GM12878 (cell line): Measurements from ENCODE around the gene MKNK1. TPM values are rescaled to one million over a fixed set of nuclear protein-coding genes. Genes with fewer than 3 reads are reported as not detected.

ENCODE experiments used
- ATAC-seq: fragments of 200-7000 bp; cut with Tn5 transposase; 3 replicates; pipeline ENCODE4 v1.9.1; 2020; ENCODE audit warnings: mild to moderate bottlenecking, moderate library complexity
- BruUV-seq: library from RNA; stranded (reverse); fragments of 400-500 nt; replicated peaks from 2 replicates; lab custom pipeline; 2021; lab: Mats Ljungman, UMichigan
- CTCF ChIA-PET: fragments of 300-600 bp; sonication (Branson Sonifier 250); formaldehyde crosslinking; extraction: SDS; loops from one replicate; lab custom pipeline; 2021; ENCODE audit warnings: inconsistent platforms; lab: Yijun Ruan, JAX
- POLR2A ChIA-PET: fragments of 350-600 bp; formaldehyde crosslinking; extraction: SDS; loops from one replicate; lab custom pipeline; 2021; ENCODE audit warnings: inconsistent platforms; lab: Charles Lee
- RAD21 ChIA-PET: fragments of 300-600 bp; sonication (Branson Sonifier 250); formaldehyde crosslinking; loops from one replicate; lab custom pipeline; 2023; ENCODE audit warnings: antibody characterized with exemption; ENCODE audit not compliant: unreplicated experiment; lab: Charles Lee
- SMC1A ChIA-PET: fragments of 300-600 bp; sonication (Branson Sonifier 250); formaldehyde crosslinking; loops from one replicate; lab custom pipeline; 2023; ENCODE audit not compliant: unreplicated experiment, uncharacterized antibody; lab: Charles Lee
- DNase-seq: peaks from one replicate; pipeline ENCODE4 v3.0.0-alpha.2; 2011; ENCODE audit warnings: low read depth, low spot score
- FAIRE-seq: peaks from 3 replicates; lab custom pipeline; 2011; peaks lifted over from hg19 to GRCh38; lab: Jason Lieb, UNC
- H2AFZ ChIP-seq: 2 replicates; pipeline ENCODE4 v1.6.0; 2011; ENCODE audit warnings: low read depth, low read length, control low read depth; ENCODE audit not compliant: control insufficient read depth
- H3K27ac ChIP-seq: 2 replicates; pipeline ENCODE4 v1.5.1; 2011; ENCODE audit warnings: control low read depth; ENCODE audit not compliant: control insufficient read depth, insufficient read depth
- H3K27me3 ChIP-seq, 2 experiments: replicated peaks in 1 of 2; 2 replicates each; pipeline versions ENCODE4 v1.6.0 to v1.6.1; 2011; ENCODE audit warnings: low read length in 1 of 2; ENCODE audit not compliant: control insufficient read depth in 2 of 2, insufficient read depth in 2 of 2
- H3K36me3 ChIP-seq, 2 experiments: 2 replicates each; pipeline ENCODE4 v1.5.1; 2011; ENCODE audit warnings: low read length in 1 of 2; ENCODE audit not compliant: control insufficient read depth in 2 of 2, insufficient read depth in 2 of 2
- H3K4me1 ChIP-seq: 2 replicates; pipeline ENCODE4 v1.6.1; 2011; ENCODE audit warnings: mild to moderate bottlenecking, low read length, moderate library complexity, mixed read lengths; ENCODE audit not compliant: control insufficient read depth, insufficient read depth
- H3K4me2 ChIP-seq: 2 replicates; pipeline ENCODE4 v1.6.0; 2011; ENCODE audit warnings: control low read depth; ENCODE audit not compliant: control insufficient read depth, insufficient read depth
- H3K4me3 ChIP-seq: fragments of 200-600 bp; sonication (generic); 2 replicates; pipeline ENCODE4 v1.5.1; 2016
- H3K79me2 ChIP-seq: 2 replicates; pipeline ENCODE4 v1.6.0; 2011; ENCODE audit warnings: low read length; ENCODE audit not compliant: control insufficient read depth, insufficient read depth
- H3K9ac ChIP-seq: 2 replicates; pipeline ENCODE4 v1.8.0; 2011; ENCODE audit warnings: low read length, control low read depth, mixed read lengths; ENCODE audit not compliant: control insufficient read depth, insufficient read depth
- H3K9me3 ChIP-seq: replicated peaks from 3 replicates; pipeline ENCODE4 v1.5.1; 2011; ENCODE audit warnings: mild to moderate bottlenecking, low read length; ENCODE audit not compliant: control insufficient read depth, insufficient read depth
- H4K20me1 ChIP-seq: 2 replicates; pipeline ENCODE4 v1.6.0; 2011; ENCODE audit not compliant: control insufficient read depth, insufficient read depth
- SRF ChIP-seq, 2 experiments: IDR thresholded peaks; 2 replicates each; pipeline ENCODE4 v1.6.1; 2011; ENCODE audit warnings: low read depth in 2 of 2, low read length in 2 of 2, mild to moderate bottlenecking in 1 of 2, moderate library complexity in 1 of 2
- SUPT20H ChIP-seq: IDR thresholded peaks from 2 replicates; pipeline ENCODE4 v1.6.1; 2011; ENCODE audit warnings: low read depth, mild to moderate bottlenecking, low read length, moderate library complexity, borderline replicate concordance; ENCODE audit not compliant: control insufficient read depth
- WGBS: methylation state at CpG from one replicate; pipeline ENCODE4 v1.1.6; 2016; ENCODE audit warnings: low lambda C conversion rate; ENCODE audit not compliant: insufficient replicate concordance, insufficient coverage; ENCODE audit errors: missing lambda C conversion rate; 5-methylcytosine and 5-hydroxymethylcytosine counted together
- in situ Hi-C: fragments of 300-500 bp; cut with MboI; formaldehyde crosslinking; loops from 9 replicates; pipeline ENCODE4 v1.14.3; 2018; ENCODE audit warnings: mixed read lengths
- intact Hi-C: fragments of 100-400 bp; cut with micrococcal nuclease; formaldehyde crosslinking; loops from one replicate; pipeline ENCODE4 v1.14.2; 2022; ENCODE audit not compliant: unreplicated experiment
- polyA plus RNA-seq, 11 experiments: library from polyadenylated mRNA; depleted of rRNA in 4 of 11; unstranded in 6 of 11; stranded (reverse) in 5 of 11; fragments of >200 nt; fragmentation: Nextera tagmentation in 4 of 11; fragmentation: Illumina TruSeq in 1 of 11; extraction: Ambion mirVana in 4 of 11; extraction: Trizol in 1 of 11; gene quantifications; 1 replicate in 1 of 11; 2 replicates in 10 of 11; pipeline versions ENCODE4 v1.2.1 to v1.2.3, GENCODE V29; 2011 to 2016; ENCODE audit warnings: inconsistent platforms in 2 of 11, missing spikeins in 2 of 11, low read depth in 1 of 11
- total RNA-seq, 4 experiments: library from RNA; depleted of rRNA in 3 of 4; stranded (reverse); fragments of >200 nt in 3 of 4; fragmentation: Illumina TruSeq in 1 of 4; extraction: Trizol in 1 of 4; gene quantifications; 2 replicates each; pipeline versions ENCODE4 v1.2.1 to v1.2.3, GENCODE V29; 2013 to 2021
- TF ChIP-seq, protein P1 (sequence below): fragments of 450-650 bp; IDR thresholded peaks from 2 replicates; pipeline ENCODE4 v1.6.1; 2017; ENCODE audit warnings: antibody characterized with exemption, mild to moderate bottlenecking, moderate library complexity

The MKNK1 gene
- total and polyA plus RNA-seq, 10 of the 15 experiments (the other 5 are each of a cell fraction or from before 2014, with no cell fraction given) = 13.7 to 29.9 (median 26.5) TPM

DNA sequence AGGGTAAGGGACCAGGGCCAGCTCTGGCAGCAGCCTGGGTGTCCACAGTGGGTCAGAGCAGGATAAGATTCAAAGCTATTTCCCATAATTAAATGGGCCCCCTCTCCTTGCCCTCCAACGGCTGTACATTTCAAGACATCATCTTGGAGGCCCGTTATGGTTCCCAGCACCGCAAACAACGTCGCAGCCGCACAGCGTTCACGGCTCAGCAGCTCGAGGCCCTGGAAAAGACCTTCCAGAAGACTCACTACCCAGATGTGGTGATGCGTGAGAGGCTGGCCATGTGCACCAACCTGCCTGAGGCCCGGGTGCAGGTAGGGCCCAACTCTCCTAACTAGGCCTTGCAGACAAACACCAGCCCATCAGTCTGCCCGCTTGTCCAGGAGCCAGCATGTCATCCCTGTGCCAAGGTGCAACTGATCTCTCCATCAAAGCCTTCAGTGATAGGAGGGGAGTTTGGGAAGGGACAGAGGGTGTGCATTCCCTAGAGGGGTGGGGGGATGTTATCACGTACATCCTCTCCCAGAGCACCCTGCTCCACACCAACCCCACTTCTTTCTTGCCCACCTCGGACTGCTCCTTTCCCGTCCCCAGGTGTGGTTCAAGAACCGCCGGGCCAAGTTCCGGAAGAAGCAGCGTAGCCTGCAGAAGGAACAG, 93.6 kb downstream of the MKNK1 start:
- BruUV-seq = no TSS peak
- H3K4me1 ChIP-seq = no peaks in the 10 kb centered on the region
- TF ChIP-seq SUPT20H (no peak), SRF (IDR thresholded peaks at IDR 0.05; ENCODE audit: low read depth in 2 of 2, low read length in 2 of 2) (no peak)
- TF ChIP-seq, protein P1, sequence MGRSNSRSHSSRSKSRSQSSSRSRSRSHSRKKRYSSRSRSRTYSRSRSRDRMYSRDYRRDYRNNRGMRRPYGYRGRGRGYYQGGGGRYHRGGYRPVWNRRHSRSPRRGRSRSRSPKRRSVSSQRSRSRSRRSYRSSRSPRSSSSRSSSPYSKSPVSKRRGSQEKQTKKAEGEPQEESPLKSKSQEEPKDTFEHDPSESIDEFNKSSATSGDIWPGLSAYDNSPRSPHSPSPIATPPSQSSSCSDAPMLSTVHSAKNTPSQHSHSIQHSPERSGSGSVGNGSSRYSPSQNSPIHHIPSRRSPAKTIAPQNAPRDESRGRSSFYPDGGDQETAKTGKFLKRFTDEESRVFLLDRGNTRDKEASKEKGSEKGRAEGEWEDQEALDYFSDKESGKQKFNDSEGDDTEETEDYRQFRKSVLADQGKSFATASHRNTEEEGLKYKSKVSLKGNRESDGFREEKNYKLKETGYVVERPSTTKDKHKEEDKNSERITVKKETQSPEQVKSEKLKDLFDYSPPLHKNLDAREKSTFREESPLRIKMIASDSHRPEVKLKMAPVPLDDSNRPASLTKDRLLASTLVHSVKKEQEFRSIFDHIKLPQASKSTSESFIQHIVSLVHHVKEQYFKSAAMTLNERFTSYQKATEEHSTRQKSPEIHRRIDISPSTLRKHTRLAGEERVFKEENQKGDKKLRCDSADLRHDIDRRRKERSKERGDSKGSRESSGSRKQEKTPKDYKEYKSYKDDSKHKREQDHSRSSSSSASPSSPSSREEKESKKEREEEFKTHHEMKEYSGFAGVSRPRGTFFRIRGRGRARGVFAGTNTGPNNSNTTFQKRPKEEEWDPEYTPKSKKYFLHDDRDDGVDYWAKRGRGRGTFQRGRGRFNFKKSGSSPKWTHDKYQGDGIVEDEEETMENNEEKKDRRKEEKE = no peak
- TF ChIP-seq, all 136 proteins: peak for 0
- no peaks in the 10 kb centered on the region for H3K27me3 ChIP-seq
- FAIRE-seq (no peak), DNase-seq (no peak), ATAC-seq (no peak)
- H2AFZ ChIP-seq = no peak overlapping the region
- CTCF ChIA-PET = interaction anchor here (0.7 to 1.4 kb wide), 2 partner anchors 11 to 69 kb away, joined by 3 read pairs; no protein-coding TSS in a partner anchor
- no peaks in the 10 kb centered on the region for H3K36me3 ChIP-seq
- SMC1A ChIA-PET = no interaction called here
- RAD21 ChIA-PET = no interaction called here
- H3K4me3 ChIP-seq = no peak overlapping the region
- no peak overlapping the region for H3K27ac ChIP-seq
- H4K20me1 ChIP-seq = no peaks in the 10 kb centered on the region
- 48% methylated on average over 19 of the region's 19 CpGs for WGBS
- intact Hi-C loops = no loop called here
- in situ Hi-C loops = no loop called here
- no peaks in the 10 kb centered on the region for H3K9me3 ChIP-seq
- no peaks in the 10 kb centered on the region for H3K79me2 ChIP-seq
- no peak overlapping the region for H3K4me2 ChIP-seq
- no peak overlapping the region for H3K9ac ChIP-seq
- POLR2A ChIA-PET = no interaction called here
